K562 (cell line): ENCODE results near the gene RASGRP1. TPM values are rescaled to one million over a fixed set of nuclear protein-coding genes. Genes with fewer than 3 reads are reported as not detected.

Source experiments
- BRCA1 ChIP-seq, 2 experiments: fragments of 450-650 bp in 1 of 2; sonication (generic) in 1 of 2; formaldehyde crosslinking in 1 of 2; IDR thresholded peaks; 2 replicates each; pipeline versions ENCODE4 v1.5.0 to v1.6.1; 2017 to 2020; ENCODE audit warnings: mild to moderate bottlenecking in 1 of 2, missing genetic modification reagents in 1 of 2
- E4F1 ChIP-seq: fragments of 250-450 bp; sonication (Bioruptor Pico); IDR thresholded peaks from 2 replicates; pipeline ENCODE4 v1.5.0; 2021; ENCODE audit warnings: mild to moderate bottlenecking, borderline replicate concordance
- ELK3 ChIP-seq: fragments of 450-650 bp; formaldehyde crosslinking; IDR thresholded peaks from 2 replicates; pipeline ENCODE4 v1.4.0; 2020; ENCODE audit warnings: mild to moderate bottlenecking
- GTF2E2 ChIP-seq: fragments of 200-800 bp; sonication (Bioruptor generic); IDR thresholded peaks from 2 replicates; pipeline ENCODE4 v1.6.1; 2016; ENCODE audit warnings: missing genetic modification characterization, missing compliant biosample characterization
- MBD1 ChIP-seq: fragments of 250-450 bp; sonication (Bioruptor Pico); IDR thresholded peaks from 2 replicates; pipeline ENCODE4 v1.8.0; 2022; ENCODE audit warnings: inconsistent platforms
- MTA1 ChIP-seq: fragments of 450-650 bp; IDR thresholded peaks from 2 replicates; pipeline ENCODE4 v1.6.1; 2017; ENCODE audit warnings: borderline replicate concordance
- NFYB ChIP-seq: IDR thresholded peaks from 2 replicates; pipeline ENCODE4 v1.6.1; 2011; ENCODE audit warnings: mild to moderate bottlenecking, moderate library complexity; ENCODE audit not compliant: insufficient read length; ENCODE audit errors: extremely low read depth
- SAFB ChIP-seq: fragments of 200-400 bp; formaldehyde crosslinking; IDR thresholded peaks from 2 replicates; pipeline ENCODE4 v1.6.1; 2017; ENCODE audit warnings: low read depth, low read length, borderline replicate concordance
- STAT5B ChIP-seq: fragments of 250-450 bp; sonication (Bioruptor Pico); IDR thresholded peaks from 2 replicates; pipeline ENCODE4 v1.8.0; 2021; ENCODE audit warnings: mild to moderate bottlenecking, inconsistent platforms
- ZNF311 ChIP-seq: fragments of 250-450 bp; sonication (Bioruptor Pico); IDR thresholded peaks from 2 replicates; pipeline ENCODE4 v1.4.0; 2020; ENCODE audit warnings: mild to moderate bottlenecking, moderate library complexity
- ZNF518B ChIP-seq: fragments of 250-450 bp; sonication (Bioruptor Pico); IDR thresholded peaks from 2 replicates; pipeline ENCODE4 v1.5.0; 2021; ENCODE audit warnings: mild to moderate bottlenecking, moderate library complexity
- ZNF79 ChIP-seq: fragments of 250-450 bp; sonication (Bioruptor Pico); IDR thresholded peaks from 2 replicates; pipeline ENCODE4 v1.4.0; 2020; ENCODE audit warnings: low read depth, mild to moderate bottlenecking, moderate library complexity
- polyA plus RNA-seq, 8 experiments: library from polyadenylated mRNA; depleted of rRNA in 4 of 8; stranded (reverse) in 5 of 8; unstranded in 3 of 8; fragments of >200 nt; fragmentation: Nextera tagmentation in 2 of 8; fragmentation: Illumina TruSeq in 1 of 8; extraction: Ambion mirVana in 2 of 8; extraction: Trizol in 1 of 8; gene quantifications; 2 replicates each; pipeline versions ENCODE4 v1.2.1 to v1.2.3, GENCODE V29; 2011 to 2014; ENCODE audit warnings: inconsistent platforms in 1 of 8, missing spikeins in 1 of 8
- total RNA-seq, 7 experiments: library from RNA; depleted of rRNA in 6 of 7; stranded (reverse); fragments of >200 nt in 6 of 7; fragmentation: Illumina TruSeq in 2 of 7; extraction: Trizol in 2 of 7; gene quantifications; 2 replicates each; pipeline versions ENCODE4 v1.2.1 to v1.2.3, GENCODE V29; 2011 to 2021; ENCODE audit warnings: low replicate concordance in 1 of 7

The RASGRP1 gene
- total and polyA plus RNA-seq, 9 of the 15 experiments (the other 6 are each of a cell fraction or from before 2014, with no cell fraction given) = 0.14 to 0.72 (median 0.31) TPM

GRCh38 chr15:38563723-38564519 lies 693 bp downstream of the RASGRP1 start (continued):
- TF ChIP-seq SAFB (peak; percentile 98), ZNF79 (no peak), MTA1 (peak; percentile 33; the same call in 1 of the 2 replicates), ZNF311 (CRISPR knock-in tag) (no peak), BRCA1 (IDR thresholded peaks at IDR 0.05) (no peak), BRCA1 (CRISPR knock-in tag; IDR thresholded peaks at IDR 0.05) (no peak), STAT5B (CRISPR knock-in tag) (no peak), E4F1 (CRISPR knock-in tag) (no peak), MBD1 (no peak), ZNF518B (no peak), NFYB (no peak), GTF2E2 (tag) (no peak), ELK3 (no peak)
